ENCODE measurements around the gene AP2B1. TPM values are rescaled to one million over a fixed set of nuclear protein-coding genes. Genes with fewer than 3 reads are reported as not detected.
A peak's percentile ranks its signal among the peaks of the same experiment; 100 is the strongest.
"Not testable (repeated sequence)": the region's sequence is repeated elsewhere in the genome, so short reads cannot be mapped to it uniquely, and the experiment has no call there.

AP2B1 gene
- total and polyA plus RNA-seq, 4 experiments from 2014 or later = 54.1 to 165 (median 118) TPM

GRCh38 chr17:35701491-35701890, 114.4 kb downstream of the AP2B1 start:
- POLR2A ChIA-PET (ENCODE audit: partially characterized antibody) = no interaction called here
- CTCF ChIA-PET (ENCODE audit: partially characterized antibody) = no interaction called here
- Mint-ChIP-seq H3K27me3 (no peaks in the 10 kb centered on the region), H3K27ac (no peak overlapping the region), H3K4me1 (peaks cover 10 to 30% (median 20%) of the 10 kb centered on the region in 4 donors), H3K4me3 (no peak overlapping the region), H3K9me3 (peaks cover 0 to 3% (median 0%) of the 10 kb centered on the region in 8 donors), H3K36me3 (peaks cover 32 to 45% of the 10 kb centered on the region in 2 donors)
- Histone ChIP-seq H3K4me3 (ENCODE audit: low read length in 2 of 2) (no peak overlapping the region), H3K4me1 (ENCODE audit: insufficient read depth, low read length) (no peaks in the 10 kb centered on the region), H3K27ac (ENCODE audit: low read depth, low read length) (no peak overlapping the region), H3K9me3 (ENCODE audit: control insufficient read depth in 1 of 2, low read length in 2 of 2) (no peaks in the 10 kb centered on the region), H3K27me3 (ENCODE audit: insufficient read depth, low read length) (no peaks in the 10 kb centered on the region), H3K36me3 (ENCODE audit: insufficient read depth, low read length) (peaks cover 5% of the 10 kb centered on the region)
- intact Hi-C loops (cut with micrococcal nuclease) = no loop called here
- no peak for DNase-seq

DNA sequence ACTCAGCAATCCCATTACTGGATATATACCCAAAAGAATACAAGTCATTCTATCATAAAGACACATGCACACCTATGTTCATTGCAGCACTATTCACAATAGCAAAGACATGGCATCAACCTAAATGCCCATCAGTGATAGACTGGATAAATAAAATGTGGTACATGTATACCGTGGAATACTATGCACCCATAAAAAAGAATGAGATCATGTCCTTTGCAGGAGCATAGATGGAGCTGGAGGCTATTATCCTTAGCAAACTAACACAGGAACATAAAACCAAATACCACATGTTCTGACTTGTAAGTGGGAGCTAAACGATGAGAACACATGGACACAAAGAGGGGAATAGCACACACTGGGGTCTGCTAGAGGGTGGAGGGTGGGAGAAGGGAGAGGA, 116.2 kb downstream of the AP2B1 start:
- peaks cover 26 to 38% of the 10 kb centered on the region in 2 donors for H3K36me3 Mint-ChIP-seq
- H3K4me3 Mint-ChIP-seq; H3K4me3 ChIP-seq (ENCODE audit: low read length in 2 of 2); H3K9me3 Mint-ChIP-seq; DNase-seq; H3K9me3 ChIP-seq (ENCODE audit: control insufficient read depth in 1 of 2, low read length in 2 of 2); intact Hi-C loops (cut with micrococcal nuclease); H3K36me3 ChIP-seq (ENCODE audit: insufficient read depth, low read length); H3K27ac ChIP-seq (ENCODE audit: low read depth, low read length); POLR2A ChIA-PET (ENCODE audit: partially characterized antibody); H3K27me3 Mint-ChIP-seq; H3K4me1 ChIP-seq (ENCODE audit: insufficient read depth, low read length); H3K27me3 ChIP-seq (ENCODE audit: insufficient read depth, low read length): not testable (repeated sequence)
- CTCF ChIA-PET (ENCODE audit: partially characterized antibody) = interaction anchor here (0.9 kb wide), 1 partner anchor 9 kb away, joined by 3 read pairs; no protein-coding TSS in a partner anchor
- H3K4me1 Mint-ChIP-seq = peaks cover 21 to 44% (median 28%) of the 10 kb centered on the region in 4 donors
- peak overlapping the region in 2 of 7 donors; percentile 31 to 70 for H3K27ac Mint-ChIP-seq

- Mint-ChIP-seq H3K4me1 (peaks cover 29 to 54% (median 37%) of the 10 kb centered on the region in 4 donors), H3K27me3 (no peaks in the 10 kb centered on the region), H3K9me3 (peaks cover 0 to 3% (median 0%) of the 10 kb centered on the region in 8 donors), H3K36me3 (peaks cover 32 to 45% of the 10 kb centered on the region in 2 donors), H3K4me3 (no peak overlapping the region), H3K27ac (no peak overlapping the region)
- ChIA-PET POLR2A (ENCODE audit: partially characterized antibody) (no interaction called here), CTCF (ENCODE audit: partially characterized antibody) (no interaction called here)
- no peak overlapping the region for H3K27ac ChIP-seq (ENCODE audit: low read depth, low read length)
- intact Hi-C loops (cut with micrococcal nuclease) = no loop called here
- H3K27me3 ChIP-seq (ENCODE audit: insufficient read depth, low read length) = no peaks in the 10 kb centered on the region
- no peak overlapping the region for H3K4me3 ChIP-seq (ENCODE audit: low read length in 2 of 2)
- peaks cover 10% of the 10 kb centered on the region for H3K4me1 ChIP-seq (ENCODE audit: insufficient read depth, low read length)
- no peak for DNase-seq
- no peaks in the 10 kb centered on the region for H3K9me3 ChIP-seq (ENCODE audit: control insufficient read depth in 1 of 2, low read length in 2 of 2)
- peaks cover 2% of the 10 kb centered on the region for H3K36me3 ChIP-seq (ENCODE audit: insufficient read depth, low read length)
Observed at GRCh38 chr17:35705230-35705629, 118.1 kb downstream of the AP2B1 start.

DNA sequence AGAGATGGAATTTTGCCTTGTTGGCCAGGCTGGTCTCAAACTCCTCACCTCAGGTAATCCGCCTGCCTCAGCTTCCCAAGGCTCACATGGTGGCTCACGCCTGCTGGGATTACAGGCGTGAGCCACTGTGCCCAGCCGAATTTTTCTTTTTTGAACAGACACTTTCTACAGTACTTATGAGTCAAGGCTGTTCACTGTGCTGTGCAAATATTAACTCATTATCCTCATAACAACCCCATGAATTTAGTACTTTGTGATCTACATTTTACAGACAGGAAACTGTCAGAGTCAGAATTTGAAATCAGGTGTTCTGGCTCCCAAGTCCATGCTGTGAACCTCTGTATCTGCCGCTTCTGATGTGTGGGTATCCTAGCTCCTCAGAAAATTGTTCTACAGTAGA, 118.6 kb downstream of the AP2B1 start:
- peaks cover 10% of the 10 kb centered on the region for H3K4me1 ChIP-seq (ENCODE audit: insufficient read depth, low read length)
- DNase-seq = no peak
- peaks cover 0 to 3% (median 0%) of the 10 kb centered on the region in 8 donors for H3K9me3 Mint-ChIP-seq
- POLR2A ChIA-PET (ENCODE audit: partially characterized antibody) = no interaction called here
- H3K27ac ChIP-seq (ENCODE audit: low read depth, low read length) = no peak overlapping the region
- no peaks in the 10 kb centered on the region for H3K27me3 ChIP-seq (ENCODE audit: insufficient read depth, low read length)
- no peak overlapping the region for H3K4me3 ChIP-seq (ENCODE audit: low read length in 2 of 2)
- no peak overlapping the region for H3K27ac Mint-ChIP-seq
- H3K36me3 ChIP-seq (ENCODE audit: insufficient read depth, low read length) = peaks cover 7% of the 10 kb centered on the region
- H3K27me3 Mint-ChIP-seq = no peaks in the 10 kb centered on the region
- CTCF ChIA-PET (ENCODE audit: partially characterized antibody) = no interaction called here
- intact Hi-C loops (cut with micrococcal nuclease) = no loop called here
- H3K9me3 ChIP-seq (ENCODE audit: control insufficient read depth in 1 of 2, low read length in 2 of 2) = no peaks in the 10 kb centered on the region
- H3K36me3 Mint-ChIP-seq = peaks cover 37 to 50% of the 10 kb centered on the region in 2 donors
- no peak overlapping the region for H3K4me3 Mint-ChIP-seq
- H3K4me1 Mint-ChIP-seq = peaks cover 29 to 54% (median 37%) of the 10 kb centered on the region in 4 donors

GRCh38 chr17:35708149-35708548, 121.0 kb downstream of the AP2B1 start:
- Mint-ChIP-seq H3K27me3 (no peaks in the 10 kb centered on the region), H3K9me3 (no peaks in the 10 kb centered on the region), H3K4me3 (no peak overlapping the region), H3K27ac (peak overlapping the region in 3 of 7 donors; percentile 4 to 54 (median 37)), H3K4me1 (peaks cover 32 to 54% (median 33%) of the 10 kb centered on the region in 4 donors), H3K36me3 (peaks cover 23 to 39% of the 10 kb centered on the region in 2 donors)
- H3K4me3 ChIP-seq (ENCODE audit: low read length in 2 of 2) = no peak overlapping the region
- no peaks in the 10 kb centered on the region for H3K9me3 ChIP-seq (ENCODE audit: control insufficient read depth in 1 of 2, low read length in 2 of 2)
- intact Hi-C loops (cut with micrococcal nuclease) = no loop called here
- no peak overlapping the region for H3K27ac ChIP-seq (ENCODE audit: low read depth, low read length)
- no peaks in the 10 kb centered on the region for H3K27me3 ChIP-seq (ENCODE audit: insufficient read depth, low read length)
- POLR2A ChIA-PET (ENCODE audit: partially characterized antibody) = no interaction called here
- peaks cover 13% of the 10 kb centered on the region for H3K36me3 ChIP-seq (ENCODE audit: insufficient read depth, low read length)
- CTCF ChIA-PET (ENCODE audit: partially characterized antibody) = interaction anchor here (0.8 kb wide), 1 partner anchor 56 kb away, joined by 3 read pairs; no protein-coding TSS in a partner anchor
- peaks cover 23% of the 10 kb centered on the region for H3K4me1 ChIP-seq (ENCODE audit: insufficient read depth, low read length)
- no peak for DNase-seq

GRCh38 chr17:35708951-35709350, 121.8 kb downstream of the AP2B1 start:
- POLR2A ChIA-PET (ENCODE audit: partially characterized antibody) = no interaction called here
- Histone ChIP-seq H3K9me3 (ENCODE audit: control insufficient read depth in 1 of 2, low read length in 2 of 2) (no peaks in the 10 kb centered on the region), H3K27ac (ENCODE audit: low read depth, low read length) (no peak overlapping the region), H3K4me3 (ENCODE audit: low read length in 2 of 2) (no peak overlapping the region), H3K36me3 (ENCODE audit: insufficient read depth, low read length) (peaks cover 13% of the 10 kb centered on the region), H3K4me1 (ENCODE audit: insufficient read depth, low read length) (peaks cover 26% of the 10 kb centered on the region), H3K27me3 (ENCODE audit: insufficient read depth, low read length) (no peaks in the 10 kb centered on the region)
- DNase-seq = no peak
- H3K9me3 Mint-ChIP-seq = no peaks in the 10 kb centered on the region
- CTCF ChIA-PET (ENCODE audit: partially characterized antibody) = interaction anchor here (0.8 kb wide), 1 partner anchor 13 kb away, joined by 3 read pairs; no protein-coding TSS in a partner anchor
- intact Hi-C loops (cut with micrococcal nuclease) = no loop called here
- peaks cover 20 to 36% of the 10 kb centered on the region in 2 donors for H3K36me3 Mint-ChIP-seq
- no peaks in the 10 kb centered on the region for H3K27me3 Mint-ChIP-seq
- peaks cover 31 to 52% (median 32%) of the 10 kb centered on the region in 4 donors for H3K4me1 Mint-ChIP-seq
- H3K27ac Mint-ChIP-seq = peak overlapping the region in 5 of 7 donors; percentile 38 to 71 (median 55)
- H3K4me3 Mint-ChIP-seq = peak overlapping the region in 3 of 8 donors; percentile 18 to 42 (median 34)

DNA sequence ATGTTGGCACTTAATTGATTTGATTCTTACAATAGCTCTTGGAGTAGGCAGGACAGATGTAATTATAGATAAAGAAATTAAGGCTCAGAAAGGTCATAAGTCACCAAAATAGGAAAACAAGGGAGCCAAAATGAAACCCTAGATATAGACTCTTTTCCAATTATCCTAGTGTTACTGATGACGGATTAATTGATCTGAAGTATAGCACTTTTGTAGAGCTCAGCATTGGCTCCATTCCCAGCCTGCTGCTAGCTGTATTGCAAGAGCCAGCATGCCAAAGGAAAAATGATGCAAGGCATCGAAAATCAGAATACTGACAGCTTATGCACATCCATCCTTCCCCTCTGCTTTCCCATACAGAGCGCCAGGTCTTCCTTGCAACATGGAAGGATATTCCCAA, 122.8 kb downstream of the AP2B1 start:
- H3K4me1 ChIP-seq (ENCODE audit: insufficient read depth, low read length) = peaks cover 26% of the 10 kb centered on the region
- H3K9me3 ChIP-seq (ENCODE audit: control insufficient read depth in 1 of 2, low read length in 2 of 2) = no peaks in the 10 kb centered on the region
- POLR2A ChIA-PET (ENCODE audit: partially characterized antibody) = no interaction called here
- no peak for DNase-seq
- intact Hi-C loops (cut with micrococcal nuclease) = no loop called here
- H3K9me3 Mint-ChIP-seq = no peaks in the 10 kb centered on the region
- H3K27ac ChIP-seq (ENCODE audit: low read depth, low read length) = no peak overlapping the region
- no peak overlapping the region for H3K4me3 Mint-ChIP-seq
- H3K36me3 Mint-ChIP-seq = peaks cover 20 to 32% of the 10 kb centered on the region in 2 donors
- peak overlapping the region in 1 of 7 donors; percentile 60 for H3K27ac Mint-ChIP-seq
- H3K27me3 Mint-ChIP-seq = no peaks in the 10 kb centered on the region
- peaks cover 28 to 43% (median 28%) of the 10 kb centered on the region in 4 donors for H3K4me1 Mint-ChIP-seq
- H3K36me3 ChIP-seq (ENCODE audit: insufficient read depth, low read length) = peaks cover 16% of the 10 kb centered on the region
- no peak overlapping the region for H3K4me3 ChIP-seq (ENCODE audit: low read length in 2 of 2)
- no peaks in the 10 kb centered on the region for H3K27me3 ChIP-seq (ENCODE audit: insufficient read depth, low read length)
- CTCF ChIA-PET (ENCODE audit: partially characterized antibody) = no interaction called here

All from CD4-positive, alpha-beta memory T cell (primary cell).